DOHH2 (cell line): ENCODE results near the gene THSD1.
"Not testable (repeated sequence)": the region's sequence is repeated elsewhere in the genome, so short reads cannot be mapped to it uniquely, and the experiment has no call there.

Experiments
- H3F3A ChIP-seq: fragments of 200-600 bp; sonication (generic), shearing (Covaris generic); 2 replicates; pipeline ENCODE4 v1.6.0; 2016; ENCODE audit warnings: antibody characterized with exemption, mild to moderate bottlenecking; ENCODE audit not compliant: control insufficient read depth, insufficient read depth
- H3K27ac ChIP-seq: fragments of 200-600 bp; sonication (generic); 2 replicates; pipeline ENCODE4 v1.5.1; 2014; ENCODE audit warnings: low read depth, mild to moderate bottlenecking, low read length, moderate library complexity
- H3K27me3 ChIP-seq: fragments of 200-600 bp; sonication (generic); 2 replicates; pipeline ENCODE4 v1.6.1; 2014; ENCODE audit warnings: mild to moderate bottlenecking, low read length, mixed read lengths; ENCODE audit not compliant: control insufficient read depth
- H3K36me3 ChIP-seq: fragments of 200-600 bp; sonication (generic); 2 replicates; pipeline ENCODE4 v1.6.1; 2014; ENCODE audit warnings: mild to moderate bottlenecking, low read length, moderate library complexity, mixed read lengths; ENCODE audit not compliant: control insufficient read depth
- H3K4me1 ChIP-seq: fragments of 200-600 bp; sonication (generic); 2 replicates; pipeline ENCODE4 v1.6.1; 2014; ENCODE audit warnings: mild to moderate bottlenecking, low read length, mixed read lengths; ENCODE audit not compliant: control insufficient read depth
- H3K4me2 ChIP-seq: fragments of 200-600 bp; sonication (generic); 2 replicates; pipeline ENCODE4 v1.6.0; 2014; ENCODE audit warnings: mild to moderate bottlenecking, low read length, moderate library complexity
- H3K4me3 ChIP-seq: fragments of 200-600 bp; sonication (generic); 2 replicates; pipeline ENCODE4 v1.5.1; 2014; ENCODE audit warnings: mild to moderate bottlenecking, low read length, mixed read lengths
- H3K79me2 ChIP-seq: fragments of 200-600 bp; sonication (generic); 2 replicates; pipeline ENCODE4 v1.6.1; 2014; ENCODE audit warnings: mild to moderate bottlenecking, low read length, mixed read lengths; ENCODE audit not compliant: control insufficient read depth
- H3K9me2 ChIP-seq: fragments of 200-600 bp; sonication (generic); replicated peaks from 2 replicates; pipeline ENCODE4 v1.6.1; 2014; ENCODE audit warnings: mild to moderate bottlenecking, low read length, mixed read lengths; ENCODE audit not compliant: control insufficient read depth
- H3K9me3 ChIP-seq: fragments of 200-600 bp; sonication (generic); 2 replicates; pipeline ENCODE4 v1.6.1; 2014; ENCODE audit warnings: antibody characterized with exemption, low read length, mixed read lengths; ENCODE audit not compliant: control insufficient read depth, insufficient read depth
- H4K20me1 ChIP-seq: fragments of 200-600 bp; sonication (generic); 2 replicates; pipeline ENCODE4 v1.6.0; 2014; ENCODE audit warnings: low read depth, mild to moderate bottlenecking, antibody characterized with exemption, low read length, moderate library complexity; ENCODE audit not compliant: control insufficient read depth, insufficient read depth
- EZH2phosphoT487 ChIP-seq: fragments of 200-600 bp; sonication (generic); IDR thresholded peaks from 2 replicates; pipeline ENCODE4 v1.6.1; 2017; ENCODE audit warnings: borderline replicate concordance, mild to moderate bottlenecking, antibody characterized with exemption, low read length, moderate library complexity, mixed read lengths
- TF ChIP-seq, protein P1 (sequence below): fragments of 200-600 bp; sonication (generic); IDR thresholded peaks from one replicate; pipeline ENCODE4 v1.5.1; 2014; ENCODE audit warnings: antibody characterized with exemption, mild to moderate bottlenecking, low read depth, low read length; ENCODE audit not compliant: poor library complexity, severe bottlenecking

The THSD1 gene

GRCh38 chr13:52414963-52415362 is 9.0 kb upstream of the THSD1 start:
- Histone ChIP-seq H3F3A (no peaks in the 10 kb centered on the region), H3K27me3 (no peaks in the 10 kb centered on the region), H3K79me2 (no peaks in the 10 kb centered on the region), H4K20me1 (no peaks in the 10 kb centered on the region), H3K4me3 (no peak overlapping the region), H3K9me3 (no peaks in the 10 kb centered on the region), H3K9me2 (no peaks in the 10 kb centered on the region), H3K27ac (no peak overlapping the region), H3K36me3 (peaks cover 61% of the 10 kb centered on the region), H3K4me2 (no peak overlapping the region), H3K4me1 (no peaks in the 10 kb centered on the region)
- TF ChIP-seq EZH2phosphoT487: no peak
- TF ChIP-seq, protein P1, sequence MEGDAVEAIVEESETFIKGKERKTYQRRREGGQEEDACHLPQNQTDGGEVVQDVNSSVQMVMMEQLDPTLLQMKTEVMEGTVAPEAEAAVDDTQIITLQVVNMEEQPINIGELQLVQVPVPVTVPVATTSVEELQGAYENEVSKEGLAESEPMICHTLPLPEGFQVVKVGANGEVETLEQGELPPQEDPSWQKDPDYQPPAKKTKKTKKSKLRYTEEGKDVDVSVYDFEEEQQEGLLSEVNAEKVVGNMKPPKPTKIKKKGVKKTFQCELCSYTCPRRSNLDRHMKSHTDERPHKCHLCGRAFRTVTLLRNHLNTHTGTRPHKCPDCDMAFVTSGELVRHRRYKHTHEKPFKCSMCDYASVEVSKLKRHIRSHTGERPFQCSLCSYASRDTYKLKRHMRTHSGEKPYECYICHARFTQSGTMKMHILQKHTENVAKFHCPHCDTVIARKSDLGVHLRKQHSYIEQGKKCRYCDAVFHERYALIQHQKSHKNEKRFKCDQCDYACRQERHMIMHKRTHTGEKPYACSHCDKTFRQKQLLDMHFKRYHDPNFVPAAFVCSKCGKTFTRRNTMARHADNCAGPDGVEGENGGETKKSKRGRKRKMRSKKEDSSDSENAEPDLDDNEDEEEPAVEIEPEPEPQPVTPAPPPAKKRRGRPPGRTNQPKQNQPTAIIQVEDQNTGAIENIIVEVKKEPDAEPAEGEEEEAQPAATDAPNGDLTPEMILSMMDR: no peak

- H3K4me2 ChIP-seq: no peak overlapping the region
- no peak overlapping the region for H3K27ac ChIP-seq
- H4K20me1 ChIP-seq: no peaks in the 10 kb centered on the region
- H3K4me3 ChIP-seq: no peak overlapping the region
- H3K4me1 ChIP-seq: no peaks in the 10 kb centered on the region
- no peak for TF ChIP-seq EZH2phosphoT487
- TF ChIP-seq, protein P1: no peak
- no peaks in the 10 kb centered on the region for H3K79me2 ChIP-seq
- no peaks in the 10 kb centered on the region for H3K27me3 ChIP-seq
- H3K9me2 ChIP-seq: no peaks in the 10 kb centered on the region
- H3F3A ChIP-seq: no peaks in the 10 kb centered on the region
- peaks cover 55% of the 10 kb centered on the region for H3K36me3 ChIP-seq
- H3K9me3 ChIP-seq: no peaks in the 10 kb centered on the region
Observed at GRCh38 chr13:52414051-52414450, 8.1 kb upstream of the THSD1 start.

DNA sequence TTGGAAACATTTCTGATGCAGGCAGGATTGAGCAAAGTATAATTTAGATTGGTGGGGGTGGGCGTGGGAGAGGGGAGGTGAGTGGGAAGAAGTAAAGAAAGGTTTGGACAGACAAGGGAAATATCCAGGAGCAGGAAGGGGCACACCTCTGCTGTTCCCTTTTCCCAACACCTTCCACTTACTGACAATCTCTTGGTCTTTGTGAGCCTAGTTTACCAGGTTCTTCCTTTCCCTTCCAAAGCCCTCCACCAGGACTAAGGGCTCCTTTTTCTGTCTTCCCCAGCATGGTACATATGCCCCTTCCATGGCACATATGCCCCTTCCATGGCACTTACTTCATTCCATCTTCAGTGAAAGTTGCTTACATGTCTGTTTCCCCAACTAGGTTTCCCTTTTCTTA is 6.2 kb upstream of the THSD1 start:
- TF ChIP-seq, protein P1: no peak
- TF ChIP-seq EZH2phosphoT487: no peak
- Histone ChIP-seq H3K27me3 (no peaks in the 10 kb centered on the region), H3K36me3 (peaks cover 47% of the 10 kb centered on the region), H3K4me3 (no peak overlapping the region), H3K9me3 (no peaks in the 10 kb centered on the region), H3K4me2 (no peak overlapping the region), H3K27ac (no peak overlapping the region), H3K79me2 (no peaks in the 10 kb centered on the region), H4K20me1 (no peaks in the 10 kb centered on the region), H3K9me2 (no peaks in the 10 kb centered on the region), H3F3A (no peaks in the 10 kb centered on the region), H3K4me1 (no peaks in the 10 kb centered on the region)

DNA sequence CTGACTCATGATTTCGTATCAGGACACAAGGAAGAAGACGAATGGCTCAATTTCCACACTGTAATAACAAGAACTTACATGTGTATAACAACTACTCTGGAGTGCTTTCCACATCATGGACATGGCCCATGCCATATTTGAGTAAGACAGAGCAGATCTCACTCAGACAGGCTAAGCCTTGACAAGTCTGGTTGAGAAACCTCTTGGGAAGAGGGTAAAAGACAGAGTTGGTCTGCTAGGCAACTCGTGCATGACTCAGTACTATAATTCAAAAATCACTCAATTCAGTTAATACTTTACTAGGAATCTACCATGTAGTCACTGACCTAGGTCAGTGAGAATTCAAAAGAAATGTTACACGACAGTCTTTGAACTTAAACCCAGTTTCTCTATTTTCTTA is 5.7 kb upstream of the THSD1 start:
- no peak for TF ChIP-seq EZH2phosphoT487
- TF ChIP-seq, protein P1: no peak
- Histone ChIP-seq H3K4me2 (no peak overlapping the region), H3K9me2 (no peaks in the 10 kb centered on the region), H3K36me3 (peaks cover 43% of the 10 kb centered on the region), H3K79me2 (no peaks in the 10 kb centered on the region), H3K27ac (no peak overlapping the region), H3K9me3 (no peaks in the 10 kb centered on the region), H3K27me3 (no peaks in the 10 kb centered on the region; the same call in 1 of the 2 replicates), H3F3A (no peaks in the 10 kb centered on the region), H4K20me1 (no peaks in the 10 kb centered on the region), H3K4me1 (no peaks in the 10 kb centered on the region), H3K4me3 (no peak overlapping the region)

DNA sequence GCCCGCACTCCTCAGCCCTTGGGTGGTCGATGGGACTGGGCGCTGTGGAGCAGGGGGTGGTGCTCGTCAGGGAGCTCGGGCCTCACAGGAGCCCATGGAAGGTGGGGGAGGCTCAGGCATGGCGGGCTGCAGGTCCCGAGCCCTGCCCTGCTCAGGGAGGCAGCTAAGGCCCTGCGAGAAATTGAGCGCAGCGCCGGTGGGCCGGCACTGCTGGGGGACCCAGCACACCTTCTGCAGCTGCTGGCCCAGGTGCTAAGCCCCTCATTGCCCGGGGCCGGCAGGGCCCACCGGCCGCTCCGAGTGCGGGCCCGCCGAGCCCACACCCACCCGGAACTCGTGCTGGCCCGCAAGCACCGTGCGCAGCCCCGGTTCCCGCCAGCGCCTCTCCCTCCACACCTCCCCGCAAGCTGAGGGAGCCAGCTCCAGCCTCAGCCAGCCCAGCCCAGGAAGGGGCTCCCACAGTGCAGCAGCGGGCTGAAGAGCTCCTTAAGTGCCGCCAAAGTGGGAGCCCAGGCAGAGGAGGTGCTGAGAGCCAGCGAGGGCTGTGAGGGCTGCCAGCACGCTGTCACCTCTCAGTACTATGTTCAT is 2.2 kb upstream of the THSD1 start:
- H3K4me1 ChIP-seq: not testable (repeated sequence)

More for the DNA sequence above, 2.2 kb upstream of the THSD1 start:
- H3F3A ChIP-seq, H3K27ac ChIP-seq, H3K79me2 ChIP-seq, H3K9me3 ChIP-seq, H3K4me3 ChIP-seq, H3K9me2 ChIP-seq, H3K4me2 ChIP-seq, H4K20me1 ChIP-seq: not testable (repeated sequence)
- H3K36me3 ChIP-seq: peaks cover 14% of the 10 kb centered on the region
- peaks cover 14% of the 10 kb centered on the region for H3K27me3 ChIP-seq
